ENCODE measurements around the gene DPYD.

DNA sequence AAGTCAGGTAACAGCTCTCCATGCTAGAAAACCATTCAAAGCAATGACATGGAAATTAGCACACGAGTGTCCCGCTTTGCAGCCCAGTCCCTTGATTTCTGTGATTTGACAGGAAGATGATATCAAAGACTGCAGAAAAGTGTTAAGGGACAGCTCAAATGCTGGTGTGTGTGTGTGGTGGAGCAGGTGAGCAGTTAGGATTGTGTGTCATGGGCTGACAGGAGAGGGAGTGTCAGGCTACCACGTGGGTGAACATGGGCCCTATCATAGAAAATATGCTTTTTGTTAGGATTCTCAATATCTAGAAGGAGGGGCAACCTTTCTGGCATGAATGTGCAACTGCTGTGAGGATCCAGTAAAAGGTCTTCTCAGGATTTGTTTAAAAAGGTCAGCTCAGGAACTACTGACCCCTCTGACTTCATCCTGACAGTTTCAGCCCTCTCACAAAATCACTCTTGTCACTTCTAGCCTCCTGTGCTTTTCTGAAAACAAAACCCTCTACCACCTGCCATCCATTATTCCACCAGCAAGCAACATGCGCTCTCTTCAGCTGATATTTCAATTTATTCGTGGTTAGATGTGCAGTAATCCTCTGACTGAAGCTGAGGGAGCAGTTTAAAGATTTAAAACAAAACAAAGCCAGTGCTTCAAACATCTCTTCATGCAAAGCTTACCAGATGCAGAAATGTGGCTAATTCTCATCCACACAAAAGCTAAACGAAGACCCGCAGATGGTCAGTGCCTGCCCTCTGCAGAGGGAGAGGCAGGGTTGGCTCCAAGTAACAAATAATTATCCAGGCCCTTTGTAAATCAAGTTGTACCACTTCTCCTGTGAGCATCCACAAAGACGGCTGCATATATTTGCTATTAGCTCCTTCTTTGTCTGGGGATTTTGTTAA lies 801.3 kb downstream of the DPYD start:
- TF ChIP-seq, protein P1, sequence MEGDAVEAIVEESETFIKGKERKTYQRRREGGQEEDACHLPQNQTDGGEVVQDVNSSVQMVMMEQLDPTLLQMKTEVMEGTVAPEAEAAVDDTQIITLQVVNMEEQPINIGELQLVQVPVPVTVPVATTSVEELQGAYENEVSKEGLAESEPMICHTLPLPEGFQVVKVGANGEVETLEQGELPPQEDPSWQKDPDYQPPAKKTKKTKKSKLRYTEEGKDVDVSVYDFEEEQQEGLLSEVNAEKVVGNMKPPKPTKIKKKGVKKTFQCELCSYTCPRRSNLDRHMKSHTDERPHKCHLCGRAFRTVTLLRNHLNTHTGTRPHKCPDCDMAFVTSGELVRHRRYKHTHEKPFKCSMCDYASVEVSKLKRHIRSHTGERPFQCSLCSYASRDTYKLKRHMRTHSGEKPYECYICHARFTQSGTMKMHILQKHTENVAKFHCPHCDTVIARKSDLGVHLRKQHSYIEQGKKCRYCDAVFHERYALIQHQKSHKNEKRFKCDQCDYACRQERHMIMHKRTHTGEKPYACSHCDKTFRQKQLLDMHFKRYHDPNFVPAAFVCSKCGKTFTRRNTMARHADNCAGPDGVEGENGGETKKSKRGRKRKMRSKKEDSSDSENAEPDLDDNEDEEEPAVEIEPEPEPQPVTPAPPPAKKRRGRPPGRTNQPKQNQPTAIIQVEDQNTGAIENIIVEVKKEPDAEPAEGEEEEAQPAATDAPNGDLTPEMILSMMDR (conservative IDR thresholded peaks at IDR 0.05) = no peak
- TF ChIP-seq ZFX (IDR thresholded peaks at IDR 0.05) = no peak

Measured in C4-2B (cell line).